RWPE2 (cell line): ENCODE results near the gene C19orf73.
"Not testable (repeated sequence)": the region's sequence is repeated elsewhere in the genome, so short reads cannot be mapped to it uniquely, and the experiment has no call there.

Experiments used
- ATAC-seq: fragments of 200-7000 bp; cut with Tn5 transposase; 3 replicates; pipeline ENCODE4 v1.9.1; 2021; ENCODE audit warnings: low read depth
- DNase-seq: peaks from one replicate; pipeline ENCODE4 v3.0.0-alpha.2; 2020; ENCODE audit warnings: low spot score
- H3K27ac ChIP-seq: fragments of 450-650 bp; 2 replicates; pipeline ENCODE4 v1.5.1; 2017; ENCODE audit warnings: mild to moderate bottlenecking; ENCODE audit not compliant: poor library complexity, severe bottlenecking
- H3K27me3 ChIP-seq: fragments of 250-450 bp; sonication (Bioruptor Pico); 2 replicates; pipeline ENCODE4 v1.5.1; 2021; ENCODE audit warnings: mild to moderate bottlenecking, moderate library complexity; ENCODE audit not compliant: insufficient read depth, poor library complexity, severe bottlenecking
- H3K36me3 ChIP-seq: fragments of 250-450 bp; sonication (Bioruptor Pico); 2 replicates; pipeline ENCODE4 v1.5.1; 2020; ENCODE audit warnings: low read depth, mild to moderate bottlenecking, moderate library complexity
- H3K4me1 ChIP-seq: fragments of 250-450 bp; sonication (Bioruptor Pico); 2 replicates; pipeline ENCODE4 v1.5.1; 2021; ENCODE audit warnings: mild to moderate bottlenecking, moderate library complexity; ENCODE audit not compliant: insufficient read depth, poor library complexity, severe bottlenecking
- H3K4me3 ChIP-seq: fragments of 250-450 bp; sonication (Bioruptor Pico); 2 replicates; pipeline ENCODE4 v1.5.1; 2021; ENCODE audit warnings: mild to moderate bottlenecking, moderate library complexity; ENCODE audit not compliant: severe bottlenecking
- H3K9me3 ChIP-seq: fragments of 250-450 bp; sonication (Bioruptor Pico); 2 replicates; pipeline ENCODE4 v1.5.1; 2021; ENCODE audit warnings: mild to moderate bottlenecking, moderate library complexity; ENCODE audit not compliant: severe bottlenecking
- TF ChIP-seq, protein P1 (sequence below): fragments of 450-650 bp; IDR thresholded peaks from one replicate; pipeline ENCODE4 v1.5.1; 2017; ENCODE audit warnings: mild to moderate bottlenecking, moderate library complexity; ENCODE audit not compliant: poor library complexity, severe bottlenecking

The C19orf73 gene

DNA sequence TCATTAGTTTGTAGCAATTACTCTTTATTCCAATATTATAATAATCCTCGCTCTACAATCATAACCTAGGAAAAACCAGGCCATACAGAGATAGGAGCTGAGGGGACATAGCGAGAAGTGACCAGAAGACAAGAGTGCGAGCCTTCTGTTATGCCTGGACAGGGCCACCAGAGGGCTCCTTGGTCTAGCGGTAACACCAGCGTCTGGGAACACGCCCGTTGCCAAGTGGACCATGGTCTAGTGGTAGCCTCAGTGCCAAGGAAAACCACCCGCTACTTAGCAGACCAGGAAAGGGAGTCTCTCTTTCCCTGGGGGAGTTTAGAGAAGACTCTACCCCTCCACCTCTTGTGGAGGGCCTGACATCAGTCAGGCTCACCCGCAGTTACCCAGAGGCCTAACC lies 44.1 kb downstream of the C19orf73 start:
- not testable (repeated sequence) for DNase-seq, ATAC-seq
- TF ChIP-seq, protein P1, sequence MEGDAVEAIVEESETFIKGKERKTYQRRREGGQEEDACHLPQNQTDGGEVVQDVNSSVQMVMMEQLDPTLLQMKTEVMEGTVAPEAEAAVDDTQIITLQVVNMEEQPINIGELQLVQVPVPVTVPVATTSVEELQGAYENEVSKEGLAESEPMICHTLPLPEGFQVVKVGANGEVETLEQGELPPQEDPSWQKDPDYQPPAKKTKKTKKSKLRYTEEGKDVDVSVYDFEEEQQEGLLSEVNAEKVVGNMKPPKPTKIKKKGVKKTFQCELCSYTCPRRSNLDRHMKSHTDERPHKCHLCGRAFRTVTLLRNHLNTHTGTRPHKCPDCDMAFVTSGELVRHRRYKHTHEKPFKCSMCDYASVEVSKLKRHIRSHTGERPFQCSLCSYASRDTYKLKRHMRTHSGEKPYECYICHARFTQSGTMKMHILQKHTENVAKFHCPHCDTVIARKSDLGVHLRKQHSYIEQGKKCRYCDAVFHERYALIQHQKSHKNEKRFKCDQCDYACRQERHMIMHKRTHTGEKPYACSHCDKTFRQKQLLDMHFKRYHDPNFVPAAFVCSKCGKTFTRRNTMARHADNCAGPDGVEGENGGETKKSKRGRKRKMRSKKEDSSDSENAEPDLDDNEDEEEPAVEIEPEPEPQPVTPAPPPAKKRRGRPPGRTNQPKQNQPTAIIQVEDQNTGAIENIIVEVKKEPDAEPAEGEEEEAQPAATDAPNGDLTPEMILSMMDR = peak; percentile 74

DNA sequence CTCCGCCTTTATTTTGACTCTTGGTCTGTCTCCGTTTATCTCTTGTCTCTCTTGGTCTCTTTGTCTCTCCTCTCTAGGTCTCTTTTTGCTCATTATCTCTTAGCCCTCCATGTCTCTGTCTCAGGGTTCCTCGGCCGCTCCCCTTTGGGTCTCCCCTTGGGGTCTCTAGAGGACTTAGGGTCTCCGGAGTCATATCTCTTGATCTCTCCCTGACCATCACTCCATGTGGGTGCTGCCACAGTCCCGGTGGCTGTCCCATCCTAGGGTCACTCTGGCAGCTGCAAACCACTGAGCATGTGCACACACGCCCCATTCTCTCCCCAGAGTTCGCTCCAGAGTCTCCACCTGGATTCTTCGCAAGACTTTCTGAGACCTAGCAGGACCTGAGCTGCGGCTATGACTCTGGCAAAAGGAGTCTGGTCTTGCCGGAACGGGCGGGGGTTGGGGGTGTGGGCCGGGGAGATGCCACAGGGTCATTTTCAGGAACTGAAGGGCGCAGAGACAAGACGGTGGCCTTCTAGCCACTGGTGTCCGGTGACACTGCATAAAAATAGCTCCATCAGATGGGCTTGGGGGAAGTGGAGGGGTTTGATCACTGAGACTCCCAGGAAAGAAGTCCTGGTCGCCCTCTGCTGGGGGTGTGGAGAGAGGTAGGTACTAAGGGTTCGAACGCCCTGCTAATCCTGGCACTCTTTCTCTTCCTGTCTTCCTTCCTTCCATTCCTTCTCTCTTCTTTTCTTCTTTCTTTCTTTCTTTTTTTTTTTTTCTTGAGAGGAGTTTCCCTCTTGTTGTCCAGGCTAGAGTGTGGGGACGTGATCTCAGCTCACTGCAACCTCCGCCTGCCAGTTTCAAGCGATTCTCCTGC lies 45.2 kb downstream of the C19orf73 start:
- Histone ChIP-seq H3K9me3 (no peaks in the 10 kb centered on the region), H3K36me3 (no peaks in the 10 kb centered on the region), H3K27ac (no peak overlapping the region), H3K4me1 (peaks cover 3% of the 10 kb centered on the region), H3K27me3 (peaks cover 34% of the 10 kb centered on the region), H3K4me3 (no peak overlapping the region)
- TF ChIP-seq, protein P1 = no peak
- DNase-seq = no peak
- peak; percentile 48 for ATAC-seq

More for the DNA sequence above, 44.1 kb downstream of the C19orf73 start:
- not testable (repeated sequence) for H3K36me3 ChIP-seq, H3K4me1 ChIP-seq, H3K4me3 ChIP-seq, H3K9me3 ChIP-seq, H3K27ac ChIP-seq
- peaks cover 34% of the 10 kb centered on the region for H3K27me3 ChIP-seq

DNA sequence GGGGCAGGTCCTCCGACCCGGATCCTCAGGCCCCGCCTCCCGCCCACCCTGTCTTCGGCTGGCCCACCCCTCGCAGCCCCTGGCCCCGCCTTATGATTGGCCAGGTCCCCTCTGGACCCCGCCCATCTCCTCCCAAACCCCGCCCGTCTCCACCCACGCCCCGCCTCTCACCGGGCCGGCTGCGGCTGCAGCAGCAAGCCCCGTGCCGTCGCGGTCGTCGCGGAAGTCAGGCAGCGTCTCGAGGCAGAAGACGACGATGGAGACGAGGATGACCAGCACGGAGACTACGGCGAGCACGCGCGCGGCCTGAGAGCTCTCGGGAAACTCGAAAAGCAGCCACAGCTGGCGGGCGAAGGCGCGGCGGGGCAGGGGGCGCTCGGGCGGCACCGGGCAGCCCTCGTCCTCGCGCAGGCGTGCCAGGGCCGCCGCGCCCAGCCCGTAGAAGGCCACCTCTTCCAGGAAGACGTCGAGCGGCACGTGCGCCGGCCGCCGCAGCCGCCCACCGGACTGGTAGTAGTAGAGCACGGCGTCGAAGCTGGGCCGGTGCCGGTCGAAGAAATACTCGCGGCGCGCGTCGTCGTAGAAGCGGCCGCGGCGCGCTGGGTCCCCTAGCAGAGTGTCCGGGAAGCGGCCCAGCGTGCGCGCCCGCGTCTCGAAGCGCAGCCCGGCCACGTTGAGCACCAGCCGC lies 46.9 kb downstream of the C19orf73 start:
- TF ChIP-seq, protein P1 = no peak
- Histone ChIP-seq H3K36me3 (no peaks in the 10 kb centered on the region), H3K4me1 (peaks cover 3% of the 10 kb centered on the region), H3K27me3 (peaks cover 34% of the 10 kb centered on the region), H3K4me3 (peak overlapping the region; percentile 14), H3K9me3 (no peaks in the 10 kb centered on the region), H3K27ac (no peak overlapping the region)
- ATAC-seq (0 out of 3 replicates have a peak, but pooled peaks have one; percentile 9), DNase-seq (no peak)

DNA sequence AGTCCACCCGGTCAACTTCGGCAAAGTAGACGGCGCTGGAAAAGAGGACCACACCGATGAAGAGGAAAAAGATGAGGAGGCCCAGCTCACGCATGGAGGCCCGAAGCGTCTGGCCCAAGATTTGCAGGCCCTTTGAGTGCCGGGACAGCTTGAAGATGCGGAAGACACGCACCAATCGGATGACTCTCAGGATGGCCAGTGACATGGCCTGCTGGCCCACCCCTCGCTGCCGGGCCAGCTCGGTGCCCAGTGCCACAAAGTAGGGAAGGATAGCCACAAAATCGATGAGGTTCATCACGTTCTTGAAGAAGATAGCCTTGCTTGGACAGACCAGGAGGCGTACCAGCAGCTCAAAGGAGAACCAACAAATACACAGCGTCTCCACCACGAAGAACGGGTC lies 48.5 kb downstream of the C19orf73 start:
- H3K4me1 ChIP-seq = peaks cover 3% of the 10 kb centered on the region
- no peak overlapping the region for H3K4me3 ChIP-seq
- DNase-seq (no peak), ATAC-seq (no peak)
- H3K27me3 ChIP-seq = peaks cover 34% of the 10 kb centered on the region
- no peaks in the 10 kb centered on the region for H3K36me3 ChIP-seq
- TF ChIP-seq, protein P1 = no peak
- no peaks in the 10 kb centered on the region for H3K9me3 ChIP-seq
- no peak overlapping the region for H3K27ac ChIP-seq
